Tibial artery (tissue), 4 donors: ENCODE measurements around the gene LPP.

Source experiments
- DNase-seq, 2 donors: peaks; one replicate each; pipeline ENCODE4 v3.0.0-alpha.2; 2019
- H3K27ac ChIP-seq, 2 donors: fragments of 200-600 bp; sonication (generic) in 1 of 2; 1 replicate in 1 of 2; 2 replicates in 1 of 2; pipeline ENCODE4 v1.5.1; 2018 to 2019; ENCODE audit warnings: mild to moderate bottlenecking in 1 of 2
- H3K27me3 ChIP-seq, 2 donors: fragments of 200-600 bp; sonication (generic) in 1 of 2; one replicate each; pipeline versions ENCODE4 v1.5.1 to v1.6.0; 2016 to 2019
- H3K36me3 ChIP-seq, 3 donors: fragments of 200-600 bp; sonication (generic) in 2 of 3; one replicate each; pipeline ENCODE4 v1.5.1; 2016 to 2019; ENCODE audit warnings: mild to moderate bottlenecking in 2 of 3
- H3K4me1 ChIP-seq, 4 donors: fragments of 200-600 bp; sonication (generic) in 2 of 4; 1 replicate in 3 of 4; 2 replicates in 1 of 4; pipeline ENCODE4 v1.5.1; 2016 to 2019
- H3K4me3 ChIP-seq, 2 donors: fragments of 200-600 bp; sonication (generic) in 1 of 2; 1 replicate in 1 of 2; 2 replicates in 1 of 2; pipeline ENCODE4 v1.5.1; 2018 to 2019; ENCODE audit warnings: mild to moderate bottlenecking in 2 of 2
- H3K9me3 ChIP-seq, 3 donors: fragments of 200-600 bp; sonication (generic) in 1 of 3; one replicate each; pipeline ENCODE4 v1.5.1; 2016 to 2019
- CTCF ChIP-seq, 2 experiments: fragments of 200-600 bp in 1 of 2; fragments of 450-650 bp in 1 of 2; IDR thresholded peaks; one replicate each; pipeline ENCODE4 v1.5.1; 2017 to 2019; ENCODE audit warnings: antibody characterized with exemption in 2 of 2, mild to moderate bottlenecking in 1 of 2, moderate library complexity in 1 of 2
- intact Hi-C: fragments of 100-400 bp; cut with DNase I; formaldehyde crosslinking; loops from one replicate; pipeline ENCODE4 v1.15.0; 2023; ENCODE audit warnings: low total_unique reads

Gene LPP

GRCh38 chr3:188220097-188220788 is 66.3 kb downstream of the LPP start:
- Histone ChIP-seq H3K27ac (peak overlapping the region; percentile 87 to 94), H3K36me3 (peaks cover 0 to 11% (median 0%) of the 10 kb centered on the region in 3 donors), H3K4me3 (peak overlapping the region; percentile 6 to 28), H3K4me1 (peaks cover 0 to 100% (median 70%) of the 10 kb centered on the region in 4 donors), H3K9me3 (no peaks in the 10 kb centered on the region), H3K27me3 (no peaks in the 10 kb centered on the region)
- no peak for TF ChIP-seq CTCF (IDR thresholded peaks at IDR 0.05)
- peak in 1 of 2 donors; percentile 27 for DNase-seq
- intact Hi-C loops, result no loop called here

- H3K4me3 ChIP-seq, result peak overlapping the region; percentile 6 to 28
- DNase-seq, result peak; percentile 84 to 88
- TF ChIP-seq CTCF (IDR thresholded peaks at IDR 0.05), result no peak
- H3K27ac ChIP-seq, result peak overlapping the region; percentile 87 to 94
- H3K27me3 ChIP-seq, result no peaks in the 10 kb centered on the region
- H3K36me3 ChIP-seq, result peaks cover 0 to 21% (median 6%) of the 10 kb centered on the region in 3 donors
- peaks cover 0 to 100% (median 73%) of the 10 kb centered on the region in 4 donors for H3K4me1 ChIP-seq
- H3K9me3 ChIP-seq, result no peaks in the 10 kb centered on the region
- intact Hi-C loops, result no loop called here
These were observed 67.2 kb downstream of the LPP start for GRCh38 chr3:188220988-188221818.

GRCh38 chr3:188223936-188224335 is 70.0 kb downstream of the LPP start:
- Histone ChIP-seq H3K27me3 (no peaks in the 10 kb centered on the region), H3K4me1 (peaks cover 0 to 99% (median 74%) of the 10 kb centered on the region in 4 donors), H3K9me3 (no peaks in the 10 kb centered on the region), H3K4me3 (peak overlapping the region in 1 of 2 donors; percentile 8), H3K36me3 (peaks cover 0 to 24% (median 6%) of the 10 kb centered on the region in 3 donors), H3K27ac (peak overlapping the region; percentile 87 to 94)
- no peak for DNase-seq
- intact Hi-C loops, result no loop called here
- TF ChIP-seq CTCF (IDR thresholded peaks at IDR 0.05), result no peak

GRCh38 chr3:188227442-188227841 is 73.5 kb downstream of the LPP start:
- intact Hi-C loops, result no loop called here
- H3K27ac ChIP-seq, result peak overlapping the region; percentile 73 to 87
- H3K4me3 ChIP-seq, result no peak overlapping the region
- H3K4me1 ChIP-seq, result peaks cover 0 to 99% (median 68%) of the 10 kb centered on the region in 4 donors
- H3K36me3 ChIP-seq, result peaks cover 0 to 27% (median 6%) of the 10 kb centered on the region in 3 donors
- no peak for TF ChIP-seq CTCF (IDR thresholded peaks at IDR 0.05)
- no peaks in the 10 kb centered on the region for H3K27me3 ChIP-seq
- H3K9me3 ChIP-seq, result no peaks in the 10 kb centered on the region
- DNase-seq, result no peak

GRCh38 chr3:188229177-188229576 is 75.2 kb downstream of the LPP start:
- no peak for DNase-seq
- Histone ChIP-seq H3K27me3 (no peaks in the 10 kb centered on the region), H3K36me3 (peaks cover 0 to 27% (median 6%) of the 10 kb centered on the region in 3 donors), H3K9me3 (no peaks in the 10 kb centered on the region), H3K27ac (peak overlapping the region; percentile 73 to 87), H3K4me3 (no peak overlapping the region), H3K4me1 (peaks cover 0 to 99% (median 65%) of the 10 kb centered on the region in 4 donors)
- TF ChIP-seq CTCF (IDR thresholded peaks at IDR 0.05), result no peak
- intact Hi-C loops, result no loop called here
